ENCODE results near the gene PTPN3. TPM values are rescaled to one million over a fixed set of nuclear protein-coding genes. Genes with fewer than 3 reads are reported as not detected.

PTPN3 gene
- total and polyA plus RNA-seq, 9 of the 15 experiments (the other 6 are each of a cell fraction or from before 2014, with no cell fraction given), result 0.02 TPM; not detected in 8

- H3K79me2 ChIP-seq (ENCODE audit: control insufficient read depth, insufficient read depth, low read length), result no peaks in the 10 kb centered on the region
- H3K27ac ChIP-seq (ENCODE audit: extremely low read depth, low read depth, low read length), result no peak overlapping the region
- in situ Hi-C loops (cut with MboI), result no loop called here
- POLR2A ChIA-PET, result no interaction called here
- TF ChIP-seq MLX (CRISPR knock-in tag; conservative IDR thresholded peaks at IDR 0.05) (no peak), FOXK2 (conservative IDR thresholded peaks at IDR 0.05 in 1 of 2, IDR thresholded peaks at IDR 0.05 in 1 of 2; ENCODE audit: low read depth in 2 of 2) (no peak), ZNF77 (CRISPR knock-in tag; IDR thresholded peaks at IDR 0.05) (no peak), ZNF780A (CRISPR knock-in tag; IDR thresholded peaks at IDR 0.05) (no peak), CHD4 (IDR thresholded peaks at IDR 0.05; ENCODE audit: insufficient read depth, insufficient replicate concordance, low read depth, low read length, poor library complexity, severe bottlenecking) (no peak), RCOR1 (IDR thresholded peaks at IDR 0.05; ENCODE audit: borderline replicate concordance in 1 of 2, low read depth in 2 of 2, low read length in 2 of 2) (no peak), SRSF9 (IDR thresholded peaks at IDR 0.05; ENCODE audit: borderline replicate concordance, low read depth, low read length) (no peak), ARNT (IDR thresholded peaks at IDR 0.05) (no peak), BDP1 (IDR thresholded peaks at IDR 0.05; ENCODE audit: insufficient read depth, insufficient read length) (no peak), GTF2F1 (IDR thresholded peaks at IDR 0.05; ENCODE audit: low read depth, low read length) (no peak)
- FAIRE-seq (no peak), DNase-seq (ENCODE audit: extremely low read depth in 1 of 4, low spot score in 3 of 4) (no peak), ATAC-seq (no peak)
- BruUV-seq (replicated peaks), result no TSS peak
- no peak overlapping the region for H3K4me2 ChIP-seq (ENCODE audit: insufficient read depth, low read length)
- H3K9ac ChIP-seq (ENCODE audit: insufficient read depth in 1 of 2, low read depth in 2 of 2, low read length in 2 of 2), result no peak overlapping the region
- no peaks in the 10 kb centered on the region; the same call in 1 of the 2 replicates for H4K20me1 ChIP-seq (replicated peaks; ENCODE audit: control insufficient read depth, insufficient read depth, low read length)
- H3K4me3 ChIP-seq, result no peak overlapping the region
- no peaks in the 10 kb centered on the region for H3K9me3 ChIP-seq (replicated peaks; ENCODE audit: control insufficient read depth, insufficient read depth, low read depth, low read length)
- no peak overlapping the region for H2AFZ ChIP-seq (ENCODE audit: low read depth, low read length)
- peaks cover 33 to 55% of the 10 kb centered on the region in 2 experiments for H3K27me3 ChIP-seq (ENCODE audit: control insufficient read depth in 2 of 2, insufficient read depth in 2 of 2, low read length in 2 of 2)
- CTCF ChIA-PET (ENCODE audit: low intra/inter-chr PET ratio), result no interaction called here
- WGBS (ENCODE audit: insufficient coverage, low coverage, missing lambda C conversion rate), result 0% methylated on average over 6 of the region's 7 CpGs
- intact Hi-C loops (cut with micrococcal nuclease), result loop anchor here (10.0 kb wide), 1 partner anchor 55 kb away; no protein-coding TSS in a partner anchor
- no peaks in the 10 kb centered on the region for H3K36me3 ChIP-seq (ENCODE audit: control insufficient read depth, insufficient read depth, low read length)
- H3K9me1 ChIP-seq (ENCODE audit: control insufficient read depth, insufficient read depth, low read length), result no peaks in the 10 kb centered on the region
- H3K4me1 ChIP-seq (replicated peaks in 1 of 2; ENCODE audit: control insufficient read depth in 2 of 2, insufficient read depth in 2 of 2, low read length in 2 of 2), result no peaks in the 10 kb centered on the region
Observed at GRCh38 chr9:109379513-109379912, 118.6 kb downstream of the PTPN3 start.
